HG03439 (cell line): Measurements from ENCODE around the gene CYP21A2.

Experiments
- ATAC-seq: cut with Tn5 transposase; IDR thresholded peaks from one replicate; pipeline ENCODE4 v1.9.1; 2021; ENCODE audit warnings: mild to moderate bottlenecking, moderate library complexity; ENCODE audit not compliant: unreplicated experiment

CYP21A2 gene

DNA sequence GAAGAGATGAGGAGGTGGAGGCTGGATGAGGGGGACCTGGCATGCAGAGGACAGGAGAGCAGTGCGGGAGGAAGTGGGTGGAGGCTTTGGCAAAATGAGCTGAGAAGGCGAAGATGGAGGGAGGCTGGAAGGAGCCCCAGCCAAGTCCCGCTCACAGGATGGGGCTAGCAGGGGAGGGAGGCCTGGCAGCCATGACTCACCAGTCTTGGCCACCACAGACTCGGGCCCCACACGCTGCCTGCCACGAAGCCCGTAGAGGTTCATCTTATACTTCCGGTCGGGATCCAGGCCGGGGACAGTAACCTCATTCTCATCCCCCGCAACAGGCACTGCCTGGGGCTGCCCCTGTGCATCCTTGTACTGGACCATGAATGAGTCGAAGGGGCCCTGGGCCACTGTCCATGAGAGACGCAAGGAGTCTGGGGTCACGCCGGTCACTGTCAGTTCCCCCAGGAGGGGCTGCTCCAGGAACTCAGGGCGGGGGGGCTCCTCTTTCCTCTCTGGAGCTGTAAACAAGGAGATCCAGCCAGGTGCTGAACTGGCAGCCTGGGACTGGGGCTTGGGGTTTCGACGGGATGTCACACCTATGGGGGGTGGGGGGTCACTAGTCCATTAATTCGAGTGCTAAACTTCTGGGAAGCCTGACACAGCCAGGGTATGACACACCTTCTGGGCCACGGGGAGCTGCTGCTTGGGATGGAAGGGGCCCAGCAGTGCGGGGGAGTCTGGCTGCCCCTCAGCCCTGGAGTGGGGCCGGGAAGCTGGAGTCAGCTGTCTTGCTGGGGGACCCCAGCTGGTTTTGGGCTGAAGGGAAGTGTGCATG lies 43.2 kb downstream of the CYP21A2 start:
- no peak for ATAC-seq

DNA sequence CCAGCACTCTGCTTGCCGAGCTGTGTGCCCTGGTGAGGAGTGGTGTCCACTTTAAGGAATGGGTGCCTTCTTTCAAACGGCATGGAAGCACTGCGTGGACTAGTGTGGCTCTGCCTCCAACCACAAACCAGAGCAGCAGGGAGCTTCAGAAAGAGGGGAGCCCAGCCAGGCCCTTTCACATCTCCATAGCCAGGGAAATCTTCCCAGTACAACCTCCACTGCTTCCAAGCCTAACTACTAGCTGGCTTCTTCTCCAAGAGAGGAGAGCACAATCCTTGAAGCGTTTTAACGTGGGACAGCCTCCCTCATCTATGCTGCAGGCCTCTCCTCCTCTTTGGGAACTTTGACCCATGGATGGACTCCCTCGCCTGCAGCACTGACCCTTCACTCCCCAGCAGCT lies 44.3 kb downstream of the CYP21A2 start:
- ATAC-seq, result no peak

DNA sequence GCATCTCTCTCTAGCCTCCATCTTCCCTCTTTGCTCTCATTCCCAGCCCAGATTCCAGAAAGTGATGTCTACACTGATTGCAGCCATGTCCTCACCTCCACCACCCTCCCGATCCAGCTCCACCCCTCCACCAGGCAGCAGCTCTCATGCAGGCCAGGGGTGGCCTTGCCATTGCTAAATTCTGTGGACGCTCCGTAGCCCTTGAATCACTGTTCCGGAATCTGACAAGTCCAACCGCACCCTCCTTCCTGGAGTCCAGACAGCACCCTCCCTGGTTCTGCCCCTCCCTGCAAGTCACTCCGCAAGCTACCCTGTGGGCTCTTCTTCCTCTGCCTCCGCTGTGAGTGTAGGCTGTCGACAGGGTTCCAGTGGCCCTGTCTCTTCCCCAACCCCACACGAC lies 44.7 kb downstream of the CYP21A2 start:
- ATAC-seq, result no peak

DNA sequence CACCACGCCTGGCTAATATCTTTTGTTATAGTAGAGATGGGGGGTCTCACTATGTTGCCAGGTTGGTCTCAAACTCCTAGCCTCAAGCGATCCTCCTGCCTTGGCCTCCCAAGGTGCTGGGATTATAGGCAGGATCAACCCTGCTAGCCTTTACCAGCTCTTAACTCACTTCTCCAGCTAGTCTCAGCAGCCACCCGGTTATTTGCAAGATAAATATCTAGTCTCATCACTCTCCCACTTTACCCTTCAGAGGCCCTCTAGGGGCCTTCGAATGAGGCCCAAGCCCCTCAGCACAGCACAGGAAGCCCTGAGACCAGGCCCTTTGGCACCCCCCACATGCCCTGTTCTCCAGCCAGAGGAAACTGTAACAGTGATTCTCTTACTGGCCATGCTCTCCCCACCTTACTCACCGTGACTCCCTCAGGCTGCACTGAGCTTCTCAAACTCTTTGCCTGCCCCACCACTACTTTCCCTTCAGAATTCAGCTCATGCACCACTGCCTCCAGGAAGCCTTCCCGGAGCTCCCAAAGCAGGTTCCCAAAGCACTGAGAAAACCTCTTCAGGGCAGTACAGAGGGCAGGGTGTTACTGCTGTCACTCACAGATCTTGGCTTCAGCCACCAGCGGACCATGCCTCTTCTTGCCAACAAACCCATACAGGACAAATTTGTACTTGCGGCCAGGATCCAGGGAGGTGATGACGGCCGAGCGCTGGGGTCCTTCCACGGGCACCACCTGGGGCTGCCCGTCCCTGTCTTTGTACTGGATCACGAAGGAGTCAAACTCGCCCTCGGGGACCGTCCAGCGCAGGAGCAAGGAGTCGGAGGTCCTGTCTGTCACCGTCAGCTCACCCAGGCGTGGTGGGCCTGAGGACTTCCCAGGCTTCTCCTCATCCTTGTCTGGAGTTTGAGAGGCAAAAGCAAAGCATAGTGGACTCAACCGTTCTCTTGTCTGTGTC lies 45.9 kb downstream of the CYP21A2 start:
- no peak for ATAC-seq

DNA sequence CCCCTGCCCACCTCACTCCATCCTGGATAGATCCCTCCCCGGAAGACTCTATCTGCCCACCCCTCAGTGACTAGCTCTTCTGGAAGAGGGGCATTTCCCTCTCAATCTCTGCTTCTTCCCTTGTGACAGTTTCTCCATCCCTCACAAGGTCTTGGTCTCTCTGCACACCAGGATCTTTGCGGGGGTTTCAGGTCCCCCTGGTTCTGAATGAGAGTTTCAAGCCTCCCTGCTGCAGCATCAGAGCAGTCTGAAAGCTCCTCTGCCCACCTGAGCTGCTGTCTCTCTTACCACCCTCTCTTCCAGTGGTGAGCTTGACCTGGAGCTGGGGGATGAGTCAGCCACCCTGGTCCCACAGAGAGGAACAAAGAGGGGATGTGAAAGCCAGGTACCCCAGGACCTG lies 46.6 kb downstream of the CYP21A2 start:
- no peak for ATAC-seq

DNA sequence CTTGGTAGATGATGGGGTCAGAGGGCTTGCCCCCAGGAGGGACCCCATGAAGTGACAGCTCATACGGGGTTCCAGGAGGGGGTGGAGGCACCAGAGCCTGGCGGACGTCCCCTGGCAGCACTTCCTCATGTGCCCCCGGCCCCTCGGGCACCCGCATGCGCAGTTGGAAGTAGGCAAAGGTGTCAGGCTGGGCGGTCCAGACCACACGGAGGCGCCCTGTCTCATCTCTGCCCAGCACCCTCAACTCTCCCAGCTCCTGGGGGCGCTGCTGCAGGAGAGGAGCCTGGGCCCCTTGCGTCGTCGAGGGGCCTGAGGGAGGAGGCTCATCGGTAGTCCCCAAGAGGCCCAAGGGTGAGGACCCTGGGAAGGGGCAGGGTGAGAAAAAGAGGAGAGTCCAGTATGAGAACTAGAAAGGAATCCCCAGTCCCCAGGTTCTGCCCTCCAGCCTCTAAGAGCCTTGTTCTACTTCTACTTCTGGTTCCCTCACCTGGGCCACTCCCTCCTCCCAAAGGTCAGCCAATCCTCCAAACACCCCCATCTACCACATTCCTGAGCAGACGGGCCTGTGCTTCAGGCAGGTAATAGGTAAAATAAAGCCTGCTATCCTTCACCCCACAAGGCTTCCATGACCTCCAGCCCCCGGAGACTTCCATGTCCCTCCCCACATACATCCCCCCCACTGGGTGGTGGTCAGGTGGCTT lies 47.7 kb downstream of the CYP21A2 start:
- no peak for ATAC-seq

DNA sequence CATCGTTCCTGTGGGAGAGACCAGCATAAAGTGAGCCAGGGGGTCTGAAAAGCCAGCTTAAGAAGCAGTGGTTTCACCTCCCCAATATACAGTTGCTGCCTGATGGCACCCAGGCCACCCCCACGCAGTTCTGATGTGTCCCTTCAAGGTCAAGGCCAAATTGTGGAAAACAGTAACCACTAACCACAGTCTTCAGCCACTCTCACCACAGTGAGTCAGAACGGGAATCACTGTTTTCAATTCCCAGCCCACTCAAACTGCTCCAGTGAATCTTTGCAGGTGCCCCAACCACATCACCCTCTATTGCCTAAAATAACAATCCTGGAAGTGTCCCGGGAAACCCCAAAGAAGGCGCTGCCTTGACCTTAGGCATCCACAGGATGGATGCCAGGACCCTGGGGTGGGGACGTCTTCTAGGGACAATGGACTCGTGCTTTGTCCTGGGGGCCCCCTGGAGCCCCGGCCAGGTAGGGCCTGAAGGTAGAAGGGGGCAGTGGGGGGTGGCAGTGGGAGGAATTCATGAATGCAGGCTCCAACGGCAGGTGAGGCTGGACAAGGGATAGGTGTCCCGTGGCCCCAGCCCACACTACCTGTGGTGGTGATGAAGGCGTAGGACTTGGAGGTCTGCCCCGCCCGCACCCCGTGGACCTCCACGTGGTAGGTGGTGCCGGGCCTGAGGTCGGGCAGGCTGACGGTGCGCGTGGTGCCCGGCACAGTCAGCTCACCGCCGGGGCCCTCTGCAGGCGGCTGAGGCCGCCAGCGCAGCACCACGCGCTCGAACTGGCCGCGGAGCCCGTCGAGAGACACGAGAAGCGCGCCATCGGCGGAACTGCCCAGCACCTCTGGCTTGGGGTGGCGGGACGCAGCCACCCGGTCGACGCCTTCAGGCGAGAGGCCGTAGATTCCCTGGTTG lies 48.7 kb downstream of the CYP21A2 start:
- ATAC-seq, result no peak

DNA sequence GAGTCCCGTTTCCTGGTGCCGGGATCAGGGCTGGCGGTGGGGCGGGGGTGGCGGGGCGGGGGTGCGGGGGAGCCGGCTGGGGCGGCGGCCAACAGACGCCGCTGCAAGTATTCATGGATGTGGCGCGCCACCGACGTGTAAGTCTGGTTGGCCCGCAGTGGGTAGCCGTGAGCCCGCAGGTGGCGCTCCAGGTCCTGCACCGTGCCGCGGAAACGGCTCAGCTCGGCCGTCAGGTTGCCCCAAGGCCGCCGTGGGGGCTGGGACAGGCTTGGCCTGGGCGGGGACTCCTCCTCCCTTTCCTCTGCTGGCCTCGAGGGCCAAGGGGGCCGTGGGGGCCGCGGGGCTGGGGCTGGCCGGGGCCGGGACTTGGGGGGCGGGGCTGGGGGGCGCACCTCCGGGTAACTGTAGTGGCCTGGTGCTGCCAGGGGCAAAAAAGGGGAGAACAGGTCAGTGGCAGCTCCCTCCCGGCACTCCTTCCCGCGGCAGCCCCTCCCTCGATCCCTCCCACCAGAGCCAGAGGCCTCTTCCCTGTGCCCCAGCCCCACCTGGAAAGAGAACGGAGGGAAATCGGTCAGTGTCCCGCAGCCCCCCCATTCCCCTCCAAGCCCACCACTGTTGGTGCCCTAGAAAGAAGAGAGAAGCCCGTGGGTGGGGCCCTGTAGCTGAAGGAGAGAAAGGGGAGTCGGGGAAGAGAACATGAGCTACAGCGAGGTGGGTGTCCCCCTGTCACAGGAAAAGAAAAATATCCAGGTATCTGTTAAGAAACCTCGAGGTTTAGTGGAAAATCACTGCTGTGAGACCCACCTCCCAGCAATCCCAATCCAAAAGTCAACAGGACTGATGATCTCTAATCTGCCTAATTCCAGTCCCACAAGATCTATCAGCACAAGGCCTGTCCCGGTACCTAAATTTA lies 49.6 kb downstream of the CYP21A2 start:
- no peak for ATAC-seq

DNA sequence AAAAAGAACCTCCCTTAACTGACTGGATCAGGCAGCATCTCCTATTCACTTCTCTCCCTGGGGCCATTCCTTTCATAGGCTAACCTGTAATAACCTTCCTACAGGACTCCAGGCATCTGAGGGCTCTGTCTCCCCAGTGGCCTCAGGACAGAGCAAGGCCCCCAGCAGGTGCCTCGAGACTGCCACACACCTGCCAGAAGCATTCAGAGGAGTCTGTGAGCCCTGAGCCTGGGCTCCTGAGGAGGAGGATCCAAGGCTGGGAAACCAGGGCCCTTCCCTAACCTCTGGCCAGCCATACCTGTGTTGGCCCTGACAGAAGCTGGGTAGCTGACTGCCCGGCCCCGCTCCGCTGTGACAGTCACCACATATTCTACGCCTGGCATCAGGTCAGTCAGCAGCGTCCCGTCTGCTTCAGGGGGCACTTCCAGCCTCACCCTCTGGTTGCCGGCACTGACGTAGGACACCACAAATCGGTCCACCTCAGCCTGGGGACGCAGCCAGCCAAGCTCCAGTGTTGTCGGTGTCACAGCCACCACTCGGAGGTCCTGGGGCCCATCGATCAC lies 50.4 kb downstream of the CYP21A2 start:
- ATAC-seq, result no peak

DNA sequence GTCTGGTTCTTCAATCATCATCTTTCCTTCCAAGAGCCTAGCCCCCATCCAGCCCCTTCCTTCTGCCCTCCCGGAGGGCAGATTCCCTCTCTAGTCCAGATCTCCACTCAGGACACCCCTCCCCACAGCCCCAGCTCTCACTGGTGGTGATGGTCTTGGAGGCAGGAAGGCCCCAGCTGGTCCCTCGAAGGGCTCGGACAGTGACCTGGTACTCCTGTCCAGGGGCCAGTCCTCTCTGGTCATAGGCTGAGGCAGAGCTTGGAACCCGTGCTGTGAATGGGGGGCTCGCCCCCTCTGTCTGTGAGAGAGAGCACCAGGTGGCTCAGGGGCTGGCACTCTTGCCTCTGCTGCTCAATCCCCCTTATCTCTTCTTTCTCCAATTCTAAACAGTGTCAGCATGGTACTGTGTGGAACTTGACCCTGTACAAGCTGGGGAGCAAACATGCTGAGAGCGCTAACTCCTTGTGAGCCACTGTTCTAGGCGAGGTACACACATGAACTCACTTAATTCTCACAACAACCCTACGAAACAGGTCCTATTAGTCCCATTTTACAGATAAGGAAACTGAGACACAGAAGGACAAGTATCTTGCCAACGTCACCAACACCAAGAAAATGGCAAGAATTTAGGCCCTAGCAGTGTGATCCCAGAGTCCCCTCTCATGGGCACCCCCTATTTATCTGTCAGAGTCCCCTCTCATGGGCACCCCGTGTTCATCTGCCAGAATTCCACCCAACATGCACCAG lies 51.0 kb downstream of the CYP21A2 start:
- ATAC-seq, result no peak
